OCI-LY1 (cell line): Measurements from ENCODE around the gene NIPAL3.

ENCODE experiments used
- CTCF ChIP-seq: fragments of 200-600 bp; sonication (generic), shearing (Covaris generic); IDR thresholded peaks from 2 replicates; pipeline ENCODE4 v1.5.1; 2017; ENCODE audit warnings: mild to moderate bottlenecking, antibody characterized with exemption, low read length, moderate library complexity, mixed read lengths
- EZH2 ChIP-seq: fragments of 200-600 bp; sonication (generic), shearing (Covaris generic); IDR thresholded peaks from 2 replicates; pipeline ENCODE4 v1.8.0; 2017; ENCODE audit warnings: borderline replicate concordance, mixed run types, mild to moderate bottlenecking, antibody characterized with exemption, low read length, moderate library complexity, mixed read lengths

GRCh38 chr1:24373044-24373443, 42.6 kb upstream of the NIPAL3 start:
- TF ChIP-seq CTCF = no peak
- no peak for TF ChIP-seq EZH2
